Measurements from ENCODE around the gene CEP44.

DNA sequence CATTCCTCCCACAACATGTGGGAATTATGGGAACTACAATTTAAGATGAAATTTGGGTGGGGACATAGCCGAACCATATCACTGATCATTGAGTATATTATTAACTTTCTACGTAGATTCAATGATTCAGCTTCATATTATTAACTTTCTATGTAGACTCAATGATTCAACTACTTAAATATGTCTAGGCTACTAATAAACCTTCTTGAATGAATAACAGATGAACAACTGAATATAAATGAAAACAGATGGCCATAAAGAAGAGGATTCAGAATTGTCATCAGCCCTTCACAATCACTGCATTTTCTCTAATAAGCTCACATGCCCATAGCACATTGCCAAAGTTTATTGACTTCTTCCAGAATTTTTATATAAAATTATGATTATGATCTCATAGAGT, 57.0 kb downstream of the CEP44 start:
- TF ChIP-seq, protein P1, sequence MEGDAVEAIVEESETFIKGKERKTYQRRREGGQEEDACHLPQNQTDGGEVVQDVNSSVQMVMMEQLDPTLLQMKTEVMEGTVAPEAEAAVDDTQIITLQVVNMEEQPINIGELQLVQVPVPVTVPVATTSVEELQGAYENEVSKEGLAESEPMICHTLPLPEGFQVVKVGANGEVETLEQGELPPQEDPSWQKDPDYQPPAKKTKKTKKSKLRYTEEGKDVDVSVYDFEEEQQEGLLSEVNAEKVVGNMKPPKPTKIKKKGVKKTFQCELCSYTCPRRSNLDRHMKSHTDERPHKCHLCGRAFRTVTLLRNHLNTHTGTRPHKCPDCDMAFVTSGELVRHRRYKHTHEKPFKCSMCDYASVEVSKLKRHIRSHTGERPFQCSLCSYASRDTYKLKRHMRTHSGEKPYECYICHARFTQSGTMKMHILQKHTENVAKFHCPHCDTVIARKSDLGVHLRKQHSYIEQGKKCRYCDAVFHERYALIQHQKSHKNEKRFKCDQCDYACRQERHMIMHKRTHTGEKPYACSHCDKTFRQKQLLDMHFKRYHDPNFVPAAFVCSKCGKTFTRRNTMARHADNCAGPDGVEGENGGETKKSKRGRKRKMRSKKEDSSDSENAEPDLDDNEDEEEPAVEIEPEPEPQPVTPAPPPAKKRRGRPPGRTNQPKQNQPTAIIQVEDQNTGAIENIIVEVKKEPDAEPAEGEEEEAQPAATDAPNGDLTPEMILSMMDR (IDR thresholded peaks at IDR 0.05 in 2 of 3, conservative IDR thresholded peaks at IDR 0.05 in 1 of 3; ENCODE audit: control insufficient read depth in 2 of 3, extremely low read depth in 1 of 3, insufficient read depth in 1 of 3, low read depth in 3 of 3, low read length in 3 of 3) = no peak
- TF ChIP-seq MTA2 (IDR thresholded peaks at IDR 0.05; ENCODE audit: low read depth) = no peak
- TF ChIP-seq ETV6 (conservative IDR thresholded peaks at IDR 0.05 in 1 of 2, IDR thresholded peaks at IDR 0.05 in 1 of 2; ENCODE audit: borderline replicate concordance in 1 of 2, low read depth in 1 of 2) = no peak
- no peak for TF ChIP-seq RAD21 (IDR thresholded peaks at IDR 0.05; ENCODE audit: insufficient read depth, low read depth, low read length)
- TF ChIP-seq HCFC1 (IDR thresholded peaks at IDR 0.05; ENCODE audit: low read length) = no peak
